ENCODE data around the gene NAPG.

DNA sequence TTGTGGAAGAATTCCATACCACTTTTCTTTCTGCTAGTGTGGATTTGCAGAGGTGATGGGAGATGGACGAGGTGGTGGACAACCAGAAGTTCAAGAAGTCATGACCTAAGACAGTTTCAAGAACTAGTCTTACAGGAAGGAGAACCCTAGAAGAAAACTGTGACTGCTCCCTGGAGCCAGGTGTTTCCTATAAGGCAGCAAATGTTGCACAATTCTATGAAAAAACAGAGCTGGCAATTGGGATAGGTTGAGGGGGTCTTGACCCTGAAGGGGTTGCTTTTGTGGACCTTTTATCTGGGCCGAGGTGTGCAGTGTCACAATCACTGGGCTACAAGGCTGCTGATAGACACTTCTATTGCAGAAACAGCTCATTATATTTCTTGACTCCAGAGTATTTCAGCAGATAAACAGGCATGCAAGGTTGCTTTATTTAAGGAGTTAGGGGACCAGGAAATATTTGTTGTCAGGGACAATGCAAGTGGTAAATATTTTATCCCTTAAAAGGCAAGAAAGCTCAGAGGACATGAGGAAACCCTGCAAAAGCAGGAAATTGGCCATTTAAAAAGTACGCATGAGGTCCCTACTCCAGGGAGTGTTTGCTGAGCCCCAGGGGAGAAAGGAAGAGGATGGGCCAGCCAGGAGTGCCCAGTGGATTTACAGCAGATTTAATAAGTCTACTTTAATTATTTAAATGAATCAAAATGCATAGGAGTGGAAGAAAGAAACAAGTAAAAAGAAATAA lies 48.5 kb upstream of the NAPG start:
- TF ChIP-seq, protein P1, sequence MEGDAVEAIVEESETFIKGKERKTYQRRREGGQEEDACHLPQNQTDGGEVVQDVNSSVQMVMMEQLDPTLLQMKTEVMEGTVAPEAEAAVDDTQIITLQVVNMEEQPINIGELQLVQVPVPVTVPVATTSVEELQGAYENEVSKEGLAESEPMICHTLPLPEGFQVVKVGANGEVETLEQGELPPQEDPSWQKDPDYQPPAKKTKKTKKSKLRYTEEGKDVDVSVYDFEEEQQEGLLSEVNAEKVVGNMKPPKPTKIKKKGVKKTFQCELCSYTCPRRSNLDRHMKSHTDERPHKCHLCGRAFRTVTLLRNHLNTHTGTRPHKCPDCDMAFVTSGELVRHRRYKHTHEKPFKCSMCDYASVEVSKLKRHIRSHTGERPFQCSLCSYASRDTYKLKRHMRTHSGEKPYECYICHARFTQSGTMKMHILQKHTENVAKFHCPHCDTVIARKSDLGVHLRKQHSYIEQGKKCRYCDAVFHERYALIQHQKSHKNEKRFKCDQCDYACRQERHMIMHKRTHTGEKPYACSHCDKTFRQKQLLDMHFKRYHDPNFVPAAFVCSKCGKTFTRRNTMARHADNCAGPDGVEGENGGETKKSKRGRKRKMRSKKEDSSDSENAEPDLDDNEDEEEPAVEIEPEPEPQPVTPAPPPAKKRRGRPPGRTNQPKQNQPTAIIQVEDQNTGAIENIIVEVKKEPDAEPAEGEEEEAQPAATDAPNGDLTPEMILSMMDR (conservative IDR thresholded peaks at IDR 0.05 in 1 of 2, IDR thresholded peaks at IDR 0.05 in 1 of 2; ENCODE audit: extremely low read depth in 1 of 2, insufficient read depth in 1 of 2, low read depth in 1 of 2, low read length in 2 of 2), result no peak
- TF ChIP-seq EZH2 (IDR thresholded peaks at IDR 0.05; ENCODE audit: borderline replicate concordance, low read length), result no peak
